HepG2 (cell line): ENCODE measurements around the gene TIFAB. TPM values are rescaled to one million over a fixed set of nuclear protein-coding genes. Genes with fewer than 3 reads are reported as not detected.

Experiments
- ADNP ChIP-seq: sonication (generic); formaldehyde crosslinking; IDR thresholded peaks from 2 replicates; pipeline ENCODE4 v1.4.0; 2020; ENCODE audit warnings: missing genetic modification reagents
- ARID4A ChIP-seq: sonication (generic); formaldehyde crosslinking; IDR thresholded peaks from 2 replicates; pipeline ENCODE4 v1.5.0; 2020; ENCODE audit warnings: mild to moderate bottlenecking, missing genetic modification reagents, borderline replicate concordance
- ARNT2 ChIP-seq: sonication (generic); formaldehyde crosslinking; IDR thresholded peaks from 2 replicates; pipeline ENCODE4 v1.8.0; 2022; ENCODE audit warnings: mild to moderate bottlenecking, low read depth, missing genetic modification reagents, moderate library complexity
- CREB1 ChIP-seq, 2 experiments: fragments of 450-650 bp in 1 of 2; IDR thresholded peaks; 2 replicates each; pipeline ENCODE4 v1.6.1; 2016 to 2017; ENCODE audit warnings: control low read depth in 1 of 2, mild to moderate bottlenecking in 1 of 2, missing compliant biosample characterization in 1 of 2, missing genetic modification characterization in 1 of 2
- CTCF ChIP-seq: sonication (generic); formaldehyde crosslinking; IDR thresholded peaks from 2 replicates; pipeline ENCODE4 v1.5.0; 2020; ENCODE audit warnings: mild to moderate bottlenecking, missing genetic modification reagents, moderate library complexity
- FLYWCH1 ChIP-seq: sonication (generic); formaldehyde crosslinking; IDR thresholded peaks from 2 replicates; pipeline ENCODE4 v1.8.1; 2023; ENCODE audit warnings: mild to moderate bottlenecking, missing genetic modification reagents
- KDM2A ChIP-seq: sonication (generic); formaldehyde crosslinking; IDR thresholded peaks from 2 replicates; pipeline ENCODE4 v1.4.0; 2020; ENCODE audit warnings: low read depth, missing genetic modification reagents, borderline replicate concordance
- PRDM4 ChIP-seq: sonication (generic); formaldehyde crosslinking; IDR thresholded peaks from 2 replicates; pipeline ENCODE4 v1.9.0; 2021; ENCODE audit warnings: missing genetic modification reagents, borderline replicate concordance
- REXO4 ChIP-seq: sonication (generic); formaldehyde crosslinking; IDR thresholded peaks from 2 replicates; pipeline ENCODE4 v1.8.0; 2022; ENCODE audit warnings: missing genetic modification reagents, mild to moderate bottlenecking, borderline replicate concordance
- ZNF274 ChIP-seq: sonication (generic); formaldehyde crosslinking; IDR thresholded peaks from 2 replicates; pipeline ENCODE4 v1.5.1; 2020; ENCODE audit warnings: mild to moderate bottlenecking, missing genetic modification reagents
- ZNF687 ChIP-seq: sonication (generic); formaldehyde crosslinking; IDR thresholded peaks from 2 replicates; pipeline ENCODE4 v1.5.1; 2020; ENCODE audit warnings: mild to moderate bottlenecking, missing genetic modification reagents, moderate library complexity
- polyA plus RNA-seq, 8 experiments: library from polyadenylated mRNA; depleted of rRNA in 3 of 8; stranded (reverse) in 7 of 8; unstranded in 1 of 8; fragments of >200 nt; fragmentation: Illumina TruSeq in 4 of 8; extraction: Trizol in 4 of 8; gene quantifications; 2 replicates each; pipeline versions ENCODE4 v1.2.1 to v1.2.3, GENCODE V29; 2011 to 2016; ENCODE audit warnings: low read depth in 4 of 8, missing spikeins in 1 of 8, mixed read lengths in 1 of 8; ENCODE audit not compliant: insufficient read depth in 1 of 8
- total RNA-seq, 5 experiments: library from RNA; depleted of rRNA; stranded (reverse); fragments of >200 nt; fragmentation: Illumina TruSeq; extraction: Trizol; gene quantifications; 2 replicates each; pipeline ENCODE4 v1.2.3, GENCODE V29; 2016; ENCODE audit warnings: low read depth in 1 of 5

The TIFAB gene
- total and polyA plus RNA-seq, 2 of the 13 experiments (the other 11 are each of a cell fraction or from before 2014, with no cell fraction given): not detected

DNA sequence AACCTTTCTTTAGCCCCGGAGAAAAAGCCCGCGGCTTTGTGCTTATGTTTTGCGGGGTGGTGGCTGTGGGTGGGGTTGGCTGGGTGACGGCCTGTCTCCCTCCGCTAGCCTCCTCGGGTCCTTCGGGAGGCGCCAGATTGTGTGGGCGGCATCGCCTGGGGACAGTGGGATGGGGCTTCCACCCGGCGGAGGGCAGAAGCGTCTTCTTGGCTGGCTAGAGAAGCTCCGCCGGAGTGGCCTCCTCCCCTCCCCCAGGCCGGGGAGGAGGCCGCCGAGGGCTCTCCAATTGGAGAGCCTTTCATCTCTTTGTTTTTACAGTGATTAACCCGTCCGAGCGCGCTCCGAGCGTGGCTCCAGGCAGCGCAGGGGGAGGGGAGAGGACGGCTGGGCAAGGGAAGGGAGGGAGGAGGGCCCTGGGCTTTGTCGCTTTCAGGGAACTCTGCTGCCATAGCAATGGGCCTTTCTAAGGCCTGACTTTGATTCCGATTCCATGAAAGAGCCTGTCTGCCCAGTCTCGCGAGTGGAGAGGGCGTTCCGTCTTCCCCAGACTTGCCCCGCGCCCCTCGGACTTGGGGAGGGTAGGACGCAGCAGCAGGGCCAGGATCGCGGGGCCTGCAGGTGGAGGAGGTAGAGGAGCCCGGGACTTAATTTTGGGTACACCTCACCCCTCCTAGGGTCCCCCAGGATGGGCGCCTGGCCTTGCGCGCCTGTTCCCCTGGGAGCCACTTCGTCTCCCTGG is 36.7 kb upstream of the TIFAB start (continued):
- peak; percentile 20; the same call in 1 of the 2 replicates for TF ChIP-seq ZNF687 (CRISPR knock-in tag)
- TF ChIP-seq ARNT2 (CRISPR knock-in tag): no peak
- TF ChIP-seq REXO4 (CRISPR knock-in tag): no peak
- no peak for TF ChIP-seq CTCF (CRISPR knock-in tag)
- TF ChIP-seq PRDM4: no peak
- no peak for TF ChIP-seq FLYWCH1 (CRISPR knock-in tag)
- TF ChIP-seq KDM2A (CRISPR knock-in tag): peak; percentile 79; the same call in 1 of the 2 replicates
- TF ChIP-seq ADNP (CRISPR knock-in tag): no peak
- no peak for TF ChIP-seq ARID4A
- TF ChIP-seq ZNF274 (CRISPR knock-in tag): no peak
- no peak for TF ChIP-seq CREB1 (IDR thresholded peaks at IDR 0.05)
- TF ChIP-seq CREB1 (CRISPR knock-in tag; IDR thresholded peaks at IDR 0.05): no peak
